Breast epithelium (tissue), 3 donors: ENCODE measurements around the gene FAM81B.

Source experiments
- POLR2A ChIP-seq: fragments of 450-650 bp; IDR thresholded peaks from one replicate; pipeline ENCODE4 v1.6.1; 2016; ENCODE audit warnings: antibody characterized with exemption, mild to moderate bottlenecking, moderate library complexity
- POLR2AphosphoS5 ChIP-seq, 3 donors: sonication (generic); formaldehyde crosslinking; IDR thresholded peaks; one replicate each; pipeline ENCODE4 v1.6.1; 2017; ENCODE audit warnings: antibody characterized with exemption in 3 of 3
- TF ChIP-seq, protein P1 (sequence below), 3 donors: fragments of 450-650 bp; IDR thresholded peaks; one replicate each; pipeline ENCODE4 v1.5.1; 2016 to 2017; ENCODE audit warnings: antibody characterized with exemption in 3 of 3, mild to moderate bottlenecking in 3 of 3, moderate library complexity in 3 of 3

DNA sequence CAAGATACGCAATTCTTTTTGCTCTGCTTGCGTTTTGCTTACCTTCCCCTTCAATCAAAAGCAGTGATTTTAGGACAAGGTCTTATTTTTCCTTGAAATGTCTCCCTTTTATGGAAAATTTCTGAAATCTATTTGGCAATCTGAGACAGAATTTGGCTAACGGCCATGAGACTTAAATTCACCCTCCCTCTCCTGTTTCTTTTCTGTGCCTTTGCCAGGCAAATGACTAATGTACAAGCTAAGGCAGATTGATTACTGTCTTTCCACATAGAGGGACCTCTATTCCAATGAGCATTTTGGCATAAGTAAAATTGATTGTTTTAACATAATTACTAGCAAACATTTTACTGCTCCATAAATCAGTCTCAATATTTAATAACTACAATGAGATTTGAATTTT is 31.7 kb downstream of the FAM81B start:
- TF ChIP-seq, protein P1, sequence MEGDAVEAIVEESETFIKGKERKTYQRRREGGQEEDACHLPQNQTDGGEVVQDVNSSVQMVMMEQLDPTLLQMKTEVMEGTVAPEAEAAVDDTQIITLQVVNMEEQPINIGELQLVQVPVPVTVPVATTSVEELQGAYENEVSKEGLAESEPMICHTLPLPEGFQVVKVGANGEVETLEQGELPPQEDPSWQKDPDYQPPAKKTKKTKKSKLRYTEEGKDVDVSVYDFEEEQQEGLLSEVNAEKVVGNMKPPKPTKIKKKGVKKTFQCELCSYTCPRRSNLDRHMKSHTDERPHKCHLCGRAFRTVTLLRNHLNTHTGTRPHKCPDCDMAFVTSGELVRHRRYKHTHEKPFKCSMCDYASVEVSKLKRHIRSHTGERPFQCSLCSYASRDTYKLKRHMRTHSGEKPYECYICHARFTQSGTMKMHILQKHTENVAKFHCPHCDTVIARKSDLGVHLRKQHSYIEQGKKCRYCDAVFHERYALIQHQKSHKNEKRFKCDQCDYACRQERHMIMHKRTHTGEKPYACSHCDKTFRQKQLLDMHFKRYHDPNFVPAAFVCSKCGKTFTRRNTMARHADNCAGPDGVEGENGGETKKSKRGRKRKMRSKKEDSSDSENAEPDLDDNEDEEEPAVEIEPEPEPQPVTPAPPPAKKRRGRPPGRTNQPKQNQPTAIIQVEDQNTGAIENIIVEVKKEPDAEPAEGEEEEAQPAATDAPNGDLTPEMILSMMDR (IDR thresholded peaks at IDR 0.05): no peak
- TF ChIP-seq POLR2A (no peak), POLR2AphosphoS5 (IDR thresholded peaks at IDR 0.05) (no peak)
